OCI-M2 (cell line): ENCODE measurements around the gene TTC19.

Source experiments
- DNase-seq: peaks from one replicate; lab custom pipeline; 2025; ENCODE audit not compliant: unreplicated experiment; lab: John Stamatoyannopoulos, UW

TTC19 gene

GRCh38 chr17:15999141-15999973 lies at the start of gene TTC19, which contains the start of gene ZSWIM7:
Gene TTC19 (plus strand): TSS chr17:15999824. CDS start chr17:15999849, 25 bp downstream.
Gene ZSWIM7 (minus strand): TSS chr17:15999704. CDS start chr17:15999594, 110 bp downstream.
- peak; percentile 44 for DNase-seq

- DNase-seq = no peak
Measured at GRCh38 chr17:15951368-15952047, 48.1 kb upstream of the TTC19 start.

- DNase-seq = no peak
Measured at GRCh38 chr17:15952048-15952532, 47.5 kb upstream of the TTC19 start.

- DNase-seq = no peak
Measured at GRCh38 chr17:15952916-15953790, 46.5 kb upstream of the TTC19 start.

GRCh38 chr17:15954222-15954621 lies 45.4 kb upstream of the TTC19 start:
- no peak for DNase-seq

GRCh38 chr17:15955793-15956541 lies 43.7 kb upstream of the TTC19 start:
- DNase-seq = no peak

GRCh38 chr17:15957206-15957605 lies 42.4 kb upstream of the TTC19 start:
- DNase-seq = no peak

GRCh38 chr17:15957608-15958307 lies 41.9 kb upstream of the TTC19 start:
- no peak for DNase-seq

- no peak for DNase-seq
Measured at GRCh38 chr17:15958484-15958854, 41.2 kb upstream of the TTC19 start.

- DNase-seq = no peak
Measured at GRCh38 chr17:15963670-15964110, 35.9 kb upstream of the TTC19 start.

GRCh38 chr17:15965528-15965927 lies 34.1 kb upstream of the TTC19 start:
- DNase-seq = no peak

GRCh38 chr17:15966183-15966878 lies 33.3 kb upstream of the TTC19 start:
- no peak for DNase-seq

- no peak for DNase-seq
Measured at GRCh38 chr17:15966879-15967248, 32.8 kb upstream of the TTC19 start.

GRCh38 chr17:15967706-15968399 lies 31.8 kb upstream of the TTC19 start:
- no peak for DNase-seq

GRCh38 chr17:15969463-15969862 lies 30.2 kb upstream of the TTC19 start:
- no peak for DNase-seq

GRCh38 chr17:15970500-15970899 lies 29.1 kb upstream of the TTC19 start:
- DNase-seq = no peak

- DNase-seq = no peak
Measured at GRCh38 chr17:15971098-15971678, 28.4 kb upstream of the TTC19 start.

- no peak for DNase-seq
Measured at GRCh38 chr17:15971882-15972281, 27.7 kb upstream of the TTC19 start.
